Esophagus squamous epithelium (tissue), 5 donors: ENCODE results near the gene DAZAP2. TPM values are rescaled to one million over a fixed set of nuclear protein-coding genes. Genes with fewer than 3 reads are reported as not detected.

ENCODE experiments used
- DNase-seq: peaks from one replicate; lab custom pipeline; 2025; lab: John Stamatoyannopoulos, UW
- H3K27ac ChIP-seq, 4 donors: fragments of 200-600 bp; sonication (generic); one replicate each; pipeline ENCODE4 v1.5.1; 2016 to 2019; ENCODE audit warnings: mild to moderate bottlenecking in 1 of 4
- H3K27me3 ChIP-seq, 4 donors: fragments of 200-600 bp; sonication (generic); 1 replicate in 3 of 4; 2 replicates in 1 of 4; pipeline versions ENCODE4 v1.5.1 to v1.6.0; 2017 to 2021; ENCODE audit warnings: antibody characterized with exemption in 1 of 4
- H3K36me3 ChIP-seq, 3 donors: fragments of 200-600 bp; sonication (generic); one replicate each; pipeline ENCODE4 v1.5.1; 2016 to 2019
- H3K4me1 ChIP-seq, 3 donors: fragments of 200-600 bp; sonication (generic); one replicate each; pipeline ENCODE4 v1.5.1; 2017 to 2019
- H3K4me3 ChIP-seq, 4 donors: fragments of 200-600 bp; sonication (generic); 1 replicate in 3 of 4; 2 replicates in 1 of 4; pipeline ENCODE4 v1.5.1; 2016 to 2019; ENCODE audit warnings: mild to moderate bottlenecking in 2 of 4, moderate library complexity in 1 of 4
- H3K9me3 ChIP-seq, 3 donors: fragments of 200-600 bp; sonication (generic); one replicate each; pipeline ENCODE4 v1.5.1; 2016 to 2019
- CTCF ChIP-seq, 6 experiments: fragments of 450-650 bp in 4 of 6; fragments of 200-600 bp in 2 of 6; sonication (generic) in 2 of 6; IDR thresholded peaks; one replicate each; pipeline ENCODE4 v1.5.1; 2016 to 2019; ENCODE audit warnings: antibody characterized with exemption in 6 of 6, mild to moderate bottlenecking in 4 of 6, moderate library complexity in 4 of 6
- POLR2A ChIP-seq, 4 donors: fragments of 450-650 bp; IDR thresholded peaks; one replicate each; pipeline ENCODE4 v1.6.1; 2017; ENCODE audit warnings: antibody characterized with exemption in 4 of 4, mild to moderate bottlenecking in 4 of 4, moderate library complexity in 3 of 4
- WGBS, 2 donors: methylation state at CpG; one replicate each; pipeline ENCODE4 v1.1.5; 2018; 5-methylcytosine and 5-hydroxymethylcytosine counted together
- intact Hi-C: fragments of 100-400 bp; cut with DNase I; formaldehyde crosslinking; loops from one replicate; pipeline ENCODE4 v1.15.0; 2022
- total RNA-seq, 4 donors: library from RNA; depleted of rRNA; stranded (reverse); fragments of >200 nt; gene quantifications; one replicate each; pipeline ENCODE4 v1.1.0, GENCODE V29; 2016
- donor health status: DM: yes; HTN: yes; CAD: no.

The DAZAP2 gene
- total RNA-seq, 4 donors from 2014 or later = 156 to 261 (median 188) TPM

- no peak for TF ChIP-seq CTCF (IDR thresholded peaks at IDR 0.05)
- TF ChIP-seq POLR2A (IDR thresholded peaks at IDR 0.05) = no peak
- Histone ChIP-seq H3K9me3 (no peaks in the 10 kb centered on the region), H3K4me1 (no peaks in the 10 kb centered on the region), H3K27ac (no peak overlapping the region), H3K36me3 (peaks cover 0 to 21% (median 0%) of the 10 kb centered on the region in 3 donors), H3K27me3 (no peaks in the 10 kb centered on the region), H3K4me3 (no peak overlapping the region)
- intact Hi-C loops = no loop called here
- WGBS, 2 donors = 75 to 85% methylated on average over 2 to 4 of the region's 10 CpGs
- DNase-seq = no peak
These were observed 39.2 kb upstream of the DAZAP2 start for GRCh38 chr12:51199366-51199945.

GRCh38 chr12:51200156-51200555, 38.5 kb upstream of the DAZAP2 start:
- WGBS, 2 donors = 87 to 93% methylated on average over 3 to 7 of the region's 7 CpGs
- no peak overlapping the region for H3K4me3 ChIP-seq
- no peaks in the 10 kb centered on the region for H3K4me1 ChIP-seq
- no peak overlapping the region for H3K27ac ChIP-seq
- no peak for DNase-seq
- H3K9me3 ChIP-seq = no peaks in the 10 kb centered on the region
- peaks cover 0 to 21% (median 0%) of the 10 kb centered on the region in 3 donors for H3K36me3 ChIP-seq
- TF ChIP-seq CTCF (IDR thresholded peaks at IDR 0.05) (no peak), POLR2A (IDR thresholded peaks at IDR 0.05) (no peak)
- intact Hi-C loops = no loop called here
- H3K27me3 ChIP-seq = no peaks in the 10 kb centered on the region

- no peaks in the 10 kb centered on the region for H3K4me1 ChIP-seq
- peaks cover 0 to 21% (median 0%) of the 10 kb centered on the region in 3 donors for H3K36me3 ChIP-seq
- intact Hi-C loops = no loop called here
- no peak overlapping the region for H3K27ac ChIP-seq
- H3K4me3 ChIP-seq = no peak overlapping the region
- TF ChIP-seq POLR2A (IDR thresholded peaks at IDR 0.05) (no peak), CTCF (IDR thresholded peaks at IDR 0.05) (no peak)
- no peaks in the 10 kb centered on the region for H3K9me3 ChIP-seq
- 83 to 94% methylated on average over 9 of the region's 9 CpGs for WGBS, 2 donors
- H3K27me3 ChIP-seq = no peaks in the 10 kb centered on the region
- DNase-seq = no peak
These were observed 37.8 kb upstream of the DAZAP2 start for GRCh38 chr12:51200806-51201205.

GRCh38 chr12:51202718-51203117, 35.9 kb upstream of the DAZAP2 start:
- peaks cover 0 to 15% (median 0%) of the 10 kb centered on the region in 3 donors for H3K36me3 ChIP-seq
- no peak for DNase-seq
- no peaks in the 10 kb centered on the region for H3K9me3 ChIP-seq
- no peaks in the 10 kb centered on the region for H3K27me3 ChIP-seq
- no peak overlapping the region for H3K4me3 ChIP-seq
- H3K27ac ChIP-seq = no peak overlapping the region
- WGBS, 2 donors = 84 to 85% methylated on average over 4 to 5 of the region's 5 CpGs
- intact Hi-C loops = no loop called here
- TF ChIP-seq CTCF (IDR thresholded peaks at IDR 0.05) (no peak), POLR2A (IDR thresholded peaks at IDR 0.05) (no peak)
- no peaks in the 10 kb centered on the region for H3K4me1 ChIP-seq

- no peaks in the 10 kb centered on the region for H3K4me1 ChIP-seq
- 63 to 95% methylated on average over 6 of the region's 6 CpGs for WGBS, 2 donors
- H3K36me3 ChIP-seq = peaks cover 0 to 6% (median 0%) of the 10 kb centered on the region in 3 donors
- TF ChIP-seq POLR2A (IDR thresholded peaks at IDR 0.05) = no peak
- no peak for TF ChIP-seq CTCF (IDR thresholded peaks at IDR 0.05)
- no peaks in the 10 kb centered on the region for H3K27me3 ChIP-seq
- no peak overlapping the region for H3K27ac ChIP-seq
- H3K9me3 ChIP-seq = no peaks in the 10 kb centered on the region
- H3K4me3 ChIP-seq = no peak overlapping the region
- DNase-seq = no peak
- intact Hi-C loops = no loop called here
These were observed 33.3 kb upstream of the DAZAP2 start for GRCh38 chr12:51205350-51205749.
